ENCODE data around the gene ATXN10. TPM values are rescaled to one million over a fixed set of nuclear protein-coding genes. Genes with fewer than 3 reads are reported as not detected.
A peak's percentile ranks its signal among the peaks of the same experiment; 100 is the strongest.

ATXN10 gene
- polyA plus RNA-seq, 3 donors: 60.1 to 106 (median 92.4) TPM

- Mint-ChIP-seq H3K27ac (no peak overlapping the region), H3K4me3 (peak overlapping the region in 1 of 2 donors; percentile 64), H3K36me3 (peaks cover 2 to 12% of the 10 kb centered on the region in 2 donors), H3K27me3 (ENCODE audit: low read depth in 3 of 3) (peaks cover 59 to 82% (median 68%) of the 10 kb centered on the region in 3 donors), H3K4me1 (no peaks in the 10 kb centered on the region), H3K9me3 (peaks cover 0 to 10% (median 6%) of the 10 kb centered on the region in 7 donors)
- H3K4me3 ChIP-seq (replicated peaks in 1 of 3; ENCODE audit: low read depth in 2 of 3, low read length in 3 of 3): no peak overlapping the region
- peaks cover 23 to 69% of the 10 kb centered on the region in 2 donors for H3K27me3 ChIP-seq (ENCODE audit: control insufficient read depth in 2 of 2, insufficient read depth in 2 of 2, low read length in 2 of 2)
- no peak overlapping the region for H2AFZ ChIP-seq (ENCODE audit: insufficient read depth, low read depth, low read length, poor library complexity, severe bottlenecking)
- no peak for DNase-seq
- H3K36me3 ChIP-seq (replicated peaks in 1 of 2; ENCODE audit: control insufficient read depth in 1 of 2, insufficient read depth in 2 of 2, low read length in 2 of 2): no peaks in the 10 kb centered on the region
- peaks cover 0 to 4% of the 10 kb centered on the region in 2 donors for H3K9me3 ChIP-seq (replicated peaks in 1 of 2; ENCODE audit: control insufficient read depth in 1 of 2, insufficient read depth in 1 of 2, low read length in 2 of 2)
- H3K4me1 ChIP-seq (ENCODE audit: control insufficient read depth in 1 of 2, insufficient read depth in 2 of 2, low read length in 2 of 2): no peaks in the 10 kb centered on the region
- no peaks in the 10 kb centered on the region for H3K79me2 ChIP-seq (ENCODE audit: insufficient read depth, low read length)
- H4K20me1 ChIP-seq (ENCODE audit: insufficient read depth, low read length): no peaks in the 10 kb centered on the region
- intact Hi-C loops (cut with micrococcal nuclease): loop anchor here in 1 of 2 donors (10.0 kb wide), 1 partner anchor 249 kb away; no protein-coding TSS in a partner anchor
- no peak overlapping the region for H3K4me2 ChIP-seq (replicated peaks; ENCODE audit: extremely low read depth, low read length, poor library complexity, severe bottlenecking)
- no peak overlapping the region for H3K9ac ChIP-seq (ENCODE audit: insufficient read depth, low read length, poor library complexity, severe bottlenecking)
- 97% methylated on average over 23 of the region's 24 CpGs for WGBS (ENCODE audit: insufficient coverage)
- no peak overlapping the region for H3K27ac ChIP-seq (ENCODE audit: low read depth in 1 of 2, low read length in 2 of 2)
- no peak for TF ChIP-seq CTCF (IDR thresholded peaks at IDR 0.05)
These were observed 194.0 kb downstream of the ATXN10 start for GRCh38 chr22:45865561-45866125.

DNA sequence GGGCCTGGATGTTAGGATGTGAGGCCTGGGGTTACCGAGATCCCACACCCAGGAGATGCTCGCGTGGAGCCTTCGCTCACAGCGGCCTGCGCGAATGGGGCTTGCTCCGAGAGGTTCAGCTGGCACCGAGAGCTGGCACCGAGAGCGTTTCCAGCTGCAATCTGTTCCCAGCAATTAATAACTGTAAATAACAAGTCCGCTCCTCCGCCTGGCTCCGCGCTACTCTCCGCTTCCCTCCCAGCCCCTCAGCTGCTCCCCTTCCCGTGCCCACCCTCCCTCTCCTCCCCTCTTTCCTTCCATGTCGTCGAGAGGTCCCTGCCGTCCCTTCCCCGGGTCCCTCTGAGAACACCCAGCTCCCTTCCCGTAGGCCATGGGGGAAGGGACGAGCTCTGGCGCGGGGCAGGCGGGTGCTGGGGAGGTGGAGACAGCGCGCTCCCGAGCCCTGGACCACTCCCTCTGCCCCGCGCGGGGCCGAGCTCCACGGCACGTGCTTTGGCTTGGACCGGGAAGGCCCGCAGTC, 194.6 kb downstream of the ATXN10 start:
- H3K79me2 ChIP-seq (ENCODE audit: insufficient read depth, low read length): no peaks in the 10 kb centered on the region
- peaks cover 0 to 4% of the 10 kb centered on the region in 2 donors for H3K9me3 ChIP-seq (replicated peaks in 1 of 2; ENCODE audit: control insufficient read depth in 1 of 2, insufficient read depth in 1 of 2, low read length in 2 of 2)
- H3K36me3 ChIP-seq (replicated peaks in 1 of 2; ENCODE audit: control insufficient read depth in 1 of 2, insufficient read depth in 2 of 2, low read length in 2 of 2): no peaks in the 10 kb centered on the region
- H2AFZ ChIP-seq (ENCODE audit: insufficient read depth, low read depth, low read length, poor library complexity, severe bottlenecking): no peak overlapping the region
- H3K27ac Mint-ChIP-seq: no peak overlapping the region
- H4K20me1 ChIP-seq (ENCODE audit: insufficient read depth, low read length): no peaks in the 10 kb centered on the region
- H3K36me3 Mint-ChIP-seq: peaks cover 2 to 12% of the 10 kb centered on the region in 2 donors
- no peaks in the 10 kb centered on the region for H3K4me1 Mint-ChIP-seq
- no peak for DNase-seq
- H3K4me2 ChIP-seq (replicated peaks; ENCODE audit: extremely low read depth, low read length, poor library complexity, severe bottlenecking): no peak overlapping the region
- H3K27ac ChIP-seq (ENCODE audit: low read depth in 1 of 2, low read length in 2 of 2): no peak overlapping the region
- TF ChIP-seq CTCF (IDR thresholded peaks at IDR 0.05): no peak
- intact Hi-C loops (cut with micrococcal nuclease): loop anchor here in 1 of 2 donors (10.0 kb wide), 1 partner anchor 249 kb away; no protein-coding TSS in a partner anchor
- peaks cover 23 to 69% of the 10 kb centered on the region in 2 donors for H3K27me3 ChIP-seq (ENCODE audit: control insufficient read depth in 2 of 2, insufficient read depth in 2 of 2, low read length in 2 of 2)
- H3K9me3 Mint-ChIP-seq: peaks cover 0 to 10% (median 6%) of the 10 kb centered on the region in 7 donors
- no peak overlapping the region for H3K9ac ChIP-seq (ENCODE audit: insufficient read depth, low read length, poor library complexity, severe bottlenecking)
- H3K27me3 Mint-ChIP-seq (ENCODE audit: low read depth in 3 of 3): peaks cover 61 to 87% (median 67%) of the 10 kb centered on the region in 3 donors
- H3K4me3 ChIP-seq (replicated peaks in 1 of 3; ENCODE audit: low read depth in 2 of 3, low read length in 3 of 3): no peak overlapping the region
- H3K4me3 Mint-ChIP-seq: peak overlapping the region in 1 of 2 donors; percentile 64
- 48% methylated on average over 36 of the region's 37 CpGs for WGBS (ENCODE audit: insufficient coverage)
- H3K4me1 ChIP-seq (ENCODE audit: control insufficient read depth in 1 of 2, insufficient read depth in 2 of 2, low read length in 2 of 2): no peaks in the 10 kb centered on the region

All from CD14-positive monocyte (primary cell).